GM12878 (cell line): ENCODE results near the gene LRCH3. TPM values are rescaled to one million over a fixed set of nuclear protein-coding genes. Genes with fewer than 3 reads are reported as not detected.

Source experiments
- ATAC-seq: fragments of 200-7000 bp; cut with Tn5 transposase; 3 replicates; pipeline ENCODE4 v1.9.1; 2020; ENCODE audit warnings: mild to moderate bottlenecking, moderate library complexity
- BruUV-seq: library from RNA; stranded (reverse); fragments of 400-500 nt; replicated peaks from 2 replicates; lab custom pipeline; 2021; lab: Mats Ljungman, UMichigan
- CTCF ChIA-PET: fragments of 300-600 bp; sonication (Branson Sonifier 250); formaldehyde crosslinking; extraction: SDS; loops from one replicate; lab custom pipeline; 2021; ENCODE audit warnings: inconsistent platforms; lab: Yijun Ruan, JAX
- POLR2A ChIA-PET: fragments of 350-600 bp; formaldehyde crosslinking; extraction: SDS; loops from one replicate; lab custom pipeline; 2021; ENCODE audit warnings: inconsistent platforms; lab: Charles Lee
- RAD21 ChIA-PET: fragments of 300-600 bp; sonication (Branson Sonifier 250); formaldehyde crosslinking; loops from one replicate; lab custom pipeline; 2023; ENCODE audit warnings: antibody characterized with exemption; ENCODE audit not compliant: unreplicated experiment; lab: Charles Lee
- SMC1A ChIA-PET: fragments of 300-600 bp; sonication (Branson Sonifier 250); formaldehyde crosslinking; loops from one replicate; lab custom pipeline; 2023; ENCODE audit not compliant: unreplicated experiment, uncharacterized antibody; lab: Charles Lee
- DNase-seq: peaks from one replicate; pipeline ENCODE4 v3.0.0-alpha.2; 2011; ENCODE audit warnings: low read depth, low spot score
- FAIRE-seq: peaks from 3 replicates; lab custom pipeline; 2011; peaks lifted over from hg19 to GRCh38; lab: Jason Lieb, UNC
- H2AFZ ChIP-seq: 2 replicates; pipeline ENCODE4 v1.6.0; 2011; ENCODE audit warnings: low read depth, low read length, control low read depth; ENCODE audit not compliant: control insufficient read depth
- H3K27ac ChIP-seq: 2 replicates; pipeline ENCODE4 v1.5.1; 2011; ENCODE audit warnings: control low read depth; ENCODE audit not compliant: control insufficient read depth, insufficient read depth
- H3K27me3 ChIP-seq, 2 experiments: replicated peaks in 1 of 2; 2 replicates each; pipeline versions ENCODE4 v1.6.0 to v1.6.1; 2011; ENCODE audit warnings: low read length in 1 of 2; ENCODE audit not compliant: control insufficient read depth in 2 of 2, insufficient read depth in 2 of 2
- H3K36me3 ChIP-seq, 2 experiments: 2 replicates each; pipeline ENCODE4 v1.5.1; 2011; ENCODE audit warnings: low read length in 1 of 2; ENCODE audit not compliant: control insufficient read depth in 2 of 2, insufficient read depth in 2 of 2
- H3K4me1 ChIP-seq: 2 replicates; pipeline ENCODE4 v1.6.1; 2011; ENCODE audit warnings: mild to moderate bottlenecking, low read length, moderate library complexity, mixed read lengths; ENCODE audit not compliant: control insufficient read depth, insufficient read depth
- H3K4me2 ChIP-seq: 2 replicates; pipeline ENCODE4 v1.6.0; 2011; ENCODE audit warnings: control low read depth; ENCODE audit not compliant: control insufficient read depth, insufficient read depth
- H3K4me3 ChIP-seq: fragments of 200-600 bp; sonication (generic); 2 replicates; pipeline ENCODE4 v1.5.1; 2016
- H3K79me2 ChIP-seq: 2 replicates; pipeline ENCODE4 v1.6.0; 2011; ENCODE audit warnings: low read length; ENCODE audit not compliant: control insufficient read depth, insufficient read depth
- H3K9ac ChIP-seq: 2 replicates; pipeline ENCODE4 v1.8.0; 2011; ENCODE audit warnings: low read length, control low read depth, mixed read lengths; ENCODE audit not compliant: control insufficient read depth, insufficient read depth
- H3K9me3 ChIP-seq: replicated peaks from 3 replicates; pipeline ENCODE4 v1.5.1; 2011; ENCODE audit warnings: mild to moderate bottlenecking, low read length; ENCODE audit not compliant: control insufficient read depth, insufficient read depth
- H4K20me1 ChIP-seq: 2 replicates; pipeline ENCODE4 v1.6.0; 2011; ENCODE audit not compliant: control insufficient read depth, insufficient read depth
- CREM ChIP-seq: IDR thresholded peaks from 2 replicates; pipeline ENCODE4 v1.6.1; 2014; ENCODE audit warnings: antibody characterized with exemption, low read depth
- GABPA ChIP-seq: IDR thresholded peaks from 2 replicates; pipeline ENCODE4 v1.6.1; 2014; ENCODE audit warnings: antibody characterized with exemption, low read depth, mild to moderate bottlenecking, inconsistent platforms
- MTA3 ChIP-seq: IDR thresholded peaks from 2 replicates; pipeline ENCODE4 v1.6.1; 2012; ENCODE audit warnings: low read length, inconsistent platforms, borderline replicate concordance
- NBN ChIP-seq: fragments of 450-650 bp; IDR thresholded peaks from 2 replicates; pipeline ENCODE4 v1.6.1; 2016
- PAX8 ChIP-seq: fragments of 450-650 bp; IDR thresholded peaks from 2 replicates; pipeline ENCODE4 v1.6.1; 2017; ENCODE audit warnings: mild to moderate bottlenecking, moderate library complexity
- RFX5 ChIP-seq: IDR thresholded peaks from 2 replicates; pipeline ENCODE4 v1.6.1; 2011; ENCODE audit warnings: low read depth, low read length, improper control_type of control experiment
- TCF3 ChIP-seq: IDR thresholded peaks from 2 replicates; pipeline ENCODE4 v1.6.1; 2012; ENCODE audit warnings: low read depth, mild to moderate bottlenecking, low read length, borderline replicate concordance; ENCODE audit not compliant: insufficient read depth
- ZNF24 ChIP-seq: fragments of 450-650 bp; IDR thresholded peaks from 2 replicates; pipeline ENCODE4 v1.6.1; 2017; ENCODE audit warnings: antibody characterized with exemption, mild to moderate bottlenecking
- WGBS: methylation state at CpG from one replicate; pipeline ENCODE4 v1.1.6; 2016; ENCODE audit warnings: low lambda C conversion rate; ENCODE audit not compliant: insufficient replicate concordance, insufficient coverage; ENCODE audit errors: missing lambda C conversion rate; 5-methylcytosine and 5-hydroxymethylcytosine counted together
- in situ Hi-C: fragments of 300-500 bp; cut with MboI; formaldehyde crosslinking; loops from 9 replicates; pipeline ENCODE4 v1.14.3; 2018; ENCODE audit warnings: mixed read lengths
- intact Hi-C: fragments of 100-400 bp; cut with micrococcal nuclease; formaldehyde crosslinking; loops from one replicate; pipeline ENCODE4 v1.14.2; 2022; ENCODE audit not compliant: unreplicated experiment
- polyA plus RNA-seq, 11 experiments: library from polyadenylated mRNA; depleted of rRNA in 4 of 11; unstranded in 6 of 11; stranded (reverse) in 5 of 11; fragments of >200 nt; fragmentation: Nextera tagmentation in 4 of 11; fragmentation: Illumina TruSeq in 1 of 11; extraction: Ambion mirVana in 4 of 11; extraction: Trizol in 1 of 11; gene quantifications; 1 replicate in 1 of 11; 2 replicates in 10 of 11; pipeline versions ENCODE4 v1.2.1 to v1.2.3, GENCODE V29; 2011 to 2016; ENCODE audit warnings: inconsistent platforms in 2 of 11, missing spikeins in 2 of 11, low read depth in 1 of 11
- total RNA-seq, 4 experiments: library from RNA; depleted of rRNA in 3 of 4; stranded (reverse); fragments of >200 nt in 3 of 4; fragmentation: Illumina TruSeq in 1 of 4; extraction: Trizol in 1 of 4; gene quantifications; 2 replicates each; pipeline versions ENCODE4 v1.2.1 to v1.2.3, GENCODE V29; 2013 to 2021
- TF ChIP-seq, protein P1 (sequence below): fragments of 450-650 bp; IDR thresholded peaks from 2 replicates; pipeline ENCODE4 v1.6.1; 2018; ENCODE audit warnings: mild to moderate bottlenecking, low read depth, moderate library complexity; ENCODE audit not compliant: partially characterized antibody
- TF ChIP-seq, protein P2 (sequence below): fragments of 450-650 bp; formaldehyde crosslinking; IDR thresholded peaks from 2 replicates; pipeline ENCODE4 v1.4.0; 2022; ENCODE audit warnings: mild to moderate bottlenecking, moderate library complexity

LRCH3 gene
- total and polyA plus RNA-seq, 10 of the 15 experiments (the other 5 are each of a cell fraction or from before 2014, with no cell fraction given) = 3.9 to 136 (median 40.6) TPM

GRCh38 chr3:197912741-197913476 lies 121.9 kb downstream of the LRCH3 start:
- Histone ChIP-seq H3K27ac (no peak overlapping the region), H2AFZ (no peak overlapping the region), H3K9ac (no peak overlapping the region), H3K27me3 (0 out of 4 replicates have a peak, but pooled peaks cover 0 to 3% of the 10 kb centered on the region in 2 experiments), H3K4me2 (no peak overlapping the region), H3K36me3 (no peaks in the 10 kb centered on the region), H4K20me1 (no peaks in the 10 kb centered on the region), H3K9me3 (no peaks in the 10 kb centered on the region), H3K4me3 (no peak overlapping the region), H3K4me1 (no peaks in the 10 kb centered on the region), H3K79me2 (no peaks in the 10 kb centered on the region)
- FAIRE-seq = no peak
- RAD21 ChIA-PET = no interaction called here
- no TSS peak for BruUV-seq
- ATAC-seq = no peak
- CTCF ChIA-PET = no interaction called here
- POLR2A ChIA-PET = no interaction called here
- SMC1A ChIA-PET = no interaction called here
- intact Hi-C loops = no loop called here
- DNase-seq = no peak
- in situ Hi-C loops = no loop called here
- WGBS = 35% methylated on average over 33 of the region's 33 CpGs
- TF ChIP-seq TCF3 (no peak), NBN (no peak), MTA3 (no peak)

- FAIRE-seq (no peak), ATAC-seq (no peak), DNase-seq (no peak)
- 59% methylated on average over 12 of the region's 12 CpGs for WGBS
- Histone ChIP-seq H3K27me3 (0 out of 4 replicates have a peak, but pooled peaks cover 0 to 3% of the 10 kb centered on the region in 2 experiments), H3K4me1 (no peaks in the 10 kb centered on the region), H4K20me1 (no peaks in the 10 kb centered on the region), H2AFZ (no peak overlapping the region), H3K9me3 (no peaks in the 10 kb centered on the region), H3K79me2 (no peaks in the 10 kb centered on the region), H3K36me3 (no peaks in the 10 kb centered on the region), H3K9ac (no peak overlapping the region), H3K27ac (no peak overlapping the region), H3K4me2 (no peak overlapping the region), H3K4me3 (no peak overlapping the region)
- BruUV-seq = no TSS peak
- intact Hi-C loops (no loop called here), in situ Hi-C loops (no loop called here)
- CTCF ChIA-PET = interaction anchor here (1.0 to 2.1 kb wide), 2 partner anchors 8 to 29 kb away, joined by 3 to 5 read pairs; no protein-coding TSS in a partner anchor
- SMC1A ChIA-PET = no interaction called here
- POLR2A ChIA-PET = no interaction called here
- RAD21 ChIA-PET = no interaction called here
- TF ChIP-seq, protein P1, sequence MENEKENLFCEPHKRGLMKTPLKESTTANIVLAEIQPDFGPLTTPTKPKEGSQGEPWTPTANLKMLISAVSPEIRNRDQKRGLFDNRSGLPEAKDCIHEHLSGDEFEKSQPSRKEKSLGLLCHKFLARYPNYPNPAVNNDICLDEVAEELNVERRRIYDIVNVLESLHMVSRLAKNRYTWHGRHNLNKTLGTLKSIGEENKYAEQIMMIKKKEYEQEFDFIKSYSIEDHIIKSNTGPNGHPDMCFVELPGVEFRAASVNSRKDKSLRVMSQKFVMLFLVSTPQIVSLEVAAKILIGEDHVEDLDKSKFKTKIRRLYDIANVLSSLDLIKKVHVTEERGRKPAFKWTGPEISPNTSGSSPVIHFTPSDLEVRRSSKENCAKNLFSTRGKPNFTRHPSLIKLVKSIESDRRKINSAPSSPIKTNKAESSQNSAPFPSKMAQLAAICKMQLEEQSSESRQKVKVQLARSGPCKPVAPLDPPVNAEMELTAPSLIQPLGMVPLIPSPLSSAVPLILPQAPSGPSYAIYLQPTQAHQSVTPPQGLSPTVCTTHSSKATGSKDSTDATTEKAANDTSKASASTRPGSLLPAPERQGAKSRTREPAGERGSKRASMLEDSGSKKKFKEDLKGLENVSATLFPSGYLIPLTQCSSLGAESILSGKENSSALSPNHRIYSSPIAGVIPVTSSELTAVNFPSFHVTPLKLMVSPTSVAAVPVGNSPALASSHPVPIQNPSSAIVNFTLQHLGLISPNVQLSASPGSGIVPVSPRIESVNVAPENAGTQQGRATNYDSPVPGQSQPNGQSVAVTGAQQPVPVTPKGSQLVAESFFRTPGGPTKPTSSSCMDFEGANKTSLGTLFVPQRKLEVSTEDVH = no peak
- TF ChIP-seq ZNF24 (no peak), RFX5 (no peak), PAX8 (no peak), GABPA (no peak), CREM (no peak)
- TF ChIP-seq, protein P2, sequence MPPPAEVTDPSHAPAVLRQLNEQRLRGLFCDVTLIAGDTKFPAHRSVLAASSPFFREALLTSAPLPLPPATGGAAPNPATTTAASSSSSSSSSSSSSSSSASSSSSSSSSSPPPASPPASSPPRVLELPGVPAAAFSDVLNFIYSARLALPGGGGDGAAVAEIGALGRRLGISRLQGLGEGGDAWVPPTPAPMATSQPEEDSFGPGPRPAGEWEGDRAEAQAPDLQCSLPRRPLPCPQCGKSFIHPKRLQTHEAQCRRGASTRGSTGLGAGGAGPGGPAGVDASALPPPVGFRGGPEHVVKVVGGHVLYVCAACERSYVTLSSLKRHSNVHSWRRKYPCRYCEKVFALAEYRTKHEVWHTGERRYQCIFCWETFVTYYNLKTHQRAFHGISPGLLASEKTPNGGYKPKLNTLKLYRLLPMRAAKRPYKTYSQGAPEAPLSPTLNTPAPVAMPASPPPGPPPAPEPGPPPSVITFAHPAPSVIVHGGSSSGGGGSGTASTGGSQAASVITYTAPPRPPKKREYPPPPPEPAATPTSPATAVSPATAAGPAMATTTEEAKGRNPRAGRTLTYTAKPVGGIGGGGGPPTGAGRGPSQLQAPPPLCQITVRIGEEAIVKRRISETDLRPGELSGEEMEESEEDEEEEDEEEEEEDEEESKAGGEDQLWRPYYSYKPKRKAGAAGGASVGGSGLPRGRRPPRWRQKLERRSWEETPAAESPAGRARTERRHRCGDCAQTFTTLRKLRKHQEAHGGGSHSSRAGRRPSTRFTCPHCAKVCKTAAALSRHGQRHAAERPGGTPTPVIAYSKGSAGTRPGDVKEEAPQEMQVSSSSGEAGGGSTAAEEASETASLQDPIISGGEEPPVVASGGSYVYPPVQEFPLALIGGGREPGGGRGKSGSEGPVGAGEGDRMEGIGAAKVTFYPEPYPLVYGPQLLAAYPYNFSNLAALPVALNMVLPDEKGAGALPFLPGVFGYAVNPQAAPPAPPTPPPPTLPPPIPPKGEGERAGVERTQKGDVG (CRISPR knock-in tag) = no peak
Measured at GRCh38 chr3:197913641-197914380, 122.8 kb downstream of the LRCH3 start.
